ENCODE measurements around the gene CD81. TPM values are rescaled to one million over a fixed set of nuclear protein-coding genes. Genes with fewer than 3 reads are reported as not detected.

The CD81 gene
- total RNA-seq, 1 experiment from 2014 or later: 416 TPM

DNA sequence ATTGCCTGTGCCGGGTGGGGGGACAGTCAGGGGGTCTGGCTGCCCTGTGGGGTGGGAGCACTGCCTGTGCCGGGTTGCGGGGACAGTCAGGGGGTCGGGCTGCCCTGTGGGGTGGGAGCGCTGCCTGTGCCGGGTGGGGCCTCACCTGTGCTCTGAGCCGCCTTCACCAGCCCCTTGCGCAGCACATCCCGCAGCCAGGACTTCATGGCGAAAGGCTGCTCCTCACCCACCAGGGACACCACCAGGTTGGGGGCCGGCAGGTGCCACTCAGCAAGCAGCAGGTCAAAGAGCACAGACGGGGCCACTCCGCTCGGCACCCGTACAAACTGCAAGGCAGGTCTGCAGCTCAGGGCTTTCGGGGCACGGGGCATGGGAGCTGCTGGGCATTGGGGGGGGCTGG is 44.9 kb downstream of the CD81 start:
- in situ Hi-C loops (cut with HindIII; ENCODE audit: low pct_unique_long_range_greater_than_20kb, low sequenced_read_pairs): no loop called here
- no peak overlapping the region for H3K27ac ChIP-seq (ENCODE audit: low read length)
- peaks cover 7% of the 10 kb centered on the region; the same call in 1 of the 2 replicates for H3K4me1 ChIP-seq (ENCODE audit: control insufficient read depth, insufficient read depth, low read length)
- intact Hi-C loops (cut with micrococcal nuclease; ENCODE audit: unreplicated experiment): loop anchor here (2.0 kb wide), 1 partner anchor 223 kb away; no protein-coding TSS in a partner anchor
- no peaks in the 10 kb centered on the region for H3K27me3 ChIP-seq (ENCODE audit: control insufficient read depth, insufficient read depth, low read length)
- ATAC-seq: no peak
- TF ChIP-seq SIN3A (IDR thresholded peaks at IDR 0.05; ENCODE audit: borderline replicate concordance, insufficient read depth, low read depth, low read length) (no peak), TCF7L2 (IDR thresholded peaks at IDR 0.05; ENCODE audit: low read depth, low read length) (no peak), POLR2AphosphoS5 (IDR thresholded peaks at IDR 0.05; ENCODE audit: low read depth, low read length) (no peak)
- TF ChIP-seq, protein P1, sequence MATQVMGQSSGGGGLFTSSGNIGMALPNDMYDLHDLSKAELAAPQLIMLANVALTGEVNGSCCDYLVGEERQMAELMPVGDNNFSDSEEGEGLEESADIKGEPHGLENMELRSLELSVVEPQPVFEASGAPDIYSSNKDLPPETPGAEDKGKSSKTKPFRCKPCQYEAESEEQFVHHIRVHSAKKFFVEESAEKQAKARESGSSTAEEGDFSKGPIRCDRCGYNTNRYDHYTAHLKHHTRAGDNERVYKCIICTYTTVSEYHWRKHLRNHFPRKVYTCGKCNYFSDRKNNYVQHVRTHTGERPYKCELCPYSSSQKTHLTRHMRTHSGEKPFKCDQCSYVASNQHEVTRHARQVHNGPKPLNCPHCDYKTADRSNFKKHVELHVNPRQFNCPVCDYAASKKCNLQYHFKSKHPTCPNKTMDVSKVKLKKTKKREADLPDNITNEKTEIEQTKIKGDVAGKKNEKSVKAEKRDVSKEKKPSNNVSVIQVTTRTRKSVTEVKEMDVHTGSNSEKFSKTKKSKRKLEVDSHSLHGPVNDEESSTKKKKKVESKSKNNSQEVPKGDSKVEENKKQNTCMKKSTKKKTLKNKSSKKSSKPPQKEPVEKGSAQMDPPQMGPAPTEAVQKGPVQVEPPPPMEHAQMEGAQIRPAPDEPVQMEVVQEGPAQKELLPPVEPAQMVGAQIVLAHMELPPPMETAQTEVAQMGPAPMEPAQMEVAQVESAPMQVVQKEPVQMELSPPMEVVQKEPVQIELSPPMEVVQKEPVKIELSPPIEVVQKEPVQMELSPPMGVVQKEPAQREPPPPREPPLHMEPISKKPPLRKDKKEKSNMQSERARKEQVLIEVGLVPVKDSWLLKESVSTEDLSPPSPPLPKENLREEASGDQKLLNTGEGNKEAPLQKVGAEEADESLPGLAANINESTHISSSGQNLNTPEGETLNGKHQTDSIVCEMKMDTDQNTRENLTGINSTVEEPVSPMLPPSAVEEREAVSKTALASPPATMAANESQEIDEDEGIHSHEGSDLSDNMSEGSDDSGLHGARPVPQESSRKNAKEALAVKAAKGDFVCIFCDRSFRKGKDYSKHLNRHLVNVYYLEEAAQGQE (IDR thresholded peaks at IDR 0.05; ENCODE audit: insufficient read depth in 1 of 2, low read depth in 2 of 2, low read length in 1 of 2): no peak
- TF ChIP-seq, protein P2, sequence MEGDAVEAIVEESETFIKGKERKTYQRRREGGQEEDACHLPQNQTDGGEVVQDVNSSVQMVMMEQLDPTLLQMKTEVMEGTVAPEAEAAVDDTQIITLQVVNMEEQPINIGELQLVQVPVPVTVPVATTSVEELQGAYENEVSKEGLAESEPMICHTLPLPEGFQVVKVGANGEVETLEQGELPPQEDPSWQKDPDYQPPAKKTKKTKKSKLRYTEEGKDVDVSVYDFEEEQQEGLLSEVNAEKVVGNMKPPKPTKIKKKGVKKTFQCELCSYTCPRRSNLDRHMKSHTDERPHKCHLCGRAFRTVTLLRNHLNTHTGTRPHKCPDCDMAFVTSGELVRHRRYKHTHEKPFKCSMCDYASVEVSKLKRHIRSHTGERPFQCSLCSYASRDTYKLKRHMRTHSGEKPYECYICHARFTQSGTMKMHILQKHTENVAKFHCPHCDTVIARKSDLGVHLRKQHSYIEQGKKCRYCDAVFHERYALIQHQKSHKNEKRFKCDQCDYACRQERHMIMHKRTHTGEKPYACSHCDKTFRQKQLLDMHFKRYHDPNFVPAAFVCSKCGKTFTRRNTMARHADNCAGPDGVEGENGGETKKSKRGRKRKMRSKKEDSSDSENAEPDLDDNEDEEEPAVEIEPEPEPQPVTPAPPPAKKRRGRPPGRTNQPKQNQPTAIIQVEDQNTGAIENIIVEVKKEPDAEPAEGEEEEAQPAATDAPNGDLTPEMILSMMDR (IDR thresholded peaks at IDR 0.05): no peak; the same call in 1 of the 2 replicates
- no peak overlapping the region for H3K4me3 ChIP-seq (ENCODE audit: low read depth in 2 of 2, low read length in 2 of 2)
- CTCF ChIA-PET: interaction anchor here (0.6 to 6.3 kb wide), 3 partner anchors 91 to 116 kb away, joined by 7 to 102 read pairs (median 24); no protein-coding TSS in a partner anchor
- H3K9me3 ChIP-seq (ENCODE audit: control insufficient read depth, insufficient read depth, low read depth, low read length): no peaks in the 10 kb centered on the region
- H3K36me3 ChIP-seq (ENCODE audit: control insufficient read depth, insufficient read depth, low read length): no peaks in the 10 kb centered on the region
- DNase-seq (ENCODE audit: low read depth, low spot score): no peak
- no TSS peak for BruUV-seq (replicated peaks)
- POLR2A ChIA-PET: no interaction called here

DNA sequence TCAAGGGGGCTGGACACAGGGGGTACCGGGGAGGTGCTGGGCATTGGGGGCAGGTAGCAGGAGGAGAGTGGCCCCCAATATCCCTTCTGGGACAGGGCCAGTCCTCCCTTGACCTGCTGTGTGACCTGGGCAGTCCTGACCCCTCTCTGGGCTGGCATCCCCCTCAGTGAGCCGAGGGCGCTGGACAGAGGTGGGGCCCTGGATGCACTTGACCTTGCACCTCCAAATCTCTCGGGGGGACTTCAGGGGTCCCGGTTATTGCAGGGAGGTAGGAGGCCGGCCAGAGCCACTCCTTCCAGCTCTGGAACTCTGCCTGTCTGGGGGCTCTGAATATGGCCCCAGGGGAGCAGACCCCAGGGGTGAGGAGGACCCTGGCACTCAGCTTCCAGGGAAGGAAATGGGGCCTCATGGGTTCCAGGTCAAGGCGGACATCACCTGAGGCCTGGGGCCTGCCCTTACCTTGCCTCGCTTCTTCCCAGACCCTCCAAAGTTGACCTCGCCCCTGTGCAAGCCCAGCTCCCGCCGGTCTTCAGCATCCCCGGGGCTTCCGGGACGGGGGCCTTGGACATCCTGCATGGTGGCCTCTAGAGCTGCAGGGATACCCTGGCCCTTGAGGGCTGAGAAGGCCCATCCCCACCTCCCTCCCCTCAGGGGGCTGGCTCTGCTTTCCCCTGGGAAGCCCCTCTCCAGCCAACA is 45.5 kb downstream of the CD81 start:
- no peak overlapping the region for H3K4me3 ChIP-seq (ENCODE audit: low read depth in 2 of 2, low read length in 2 of 2)
- ChIA-PET CTCF (interaction anchor here (0.6 to 6.3 kb wide), 4 partner anchors 92 to 266 kb away, joined by 3 to 102 read pairs (median 16); no protein-coding TSS in a partner anchor), POLR2A (no interaction called here)
- DNase-seq (ENCODE audit: low read depth, low spot score) (no peak), ATAC-seq (no peak)
- TF ChIP-seq, protein P1 (IDR thresholded peaks at IDR 0.05; ENCODE audit: insufficient read depth in 1 of 2, low read depth in 2 of 2, low read length in 1 of 2): no peak
- TF ChIP-seq TCF7L2 (IDR thresholded peaks at IDR 0.05; ENCODE audit: low read depth, low read length): no peak
- no peak overlapping the region for H3K27ac ChIP-seq (ENCODE audit: low read length)
- in situ Hi-C loops (cut with HindIII; ENCODE audit: low pct_unique_long_range_greater_than_20kb, low sequenced_read_pairs): no loop called here
- no peaks in the 10 kb centered on the region for H3K36me3 ChIP-seq (ENCODE audit: control insufficient read depth, insufficient read depth, low read length)
- H3K9me3 ChIP-seq (ENCODE audit: control insufficient read depth, insufficient read depth, low read depth, low read length): no peaks in the 10 kb centered on the region
- no TSS peak for BruUV-seq (replicated peaks)
- H3K4me1 ChIP-seq (ENCODE audit: control insufficient read depth, insufficient read depth, low read length): peaks cover 7% of the 10 kb centered on the region; the same call in 1 of the 2 replicates
- no peaks in the 10 kb centered on the region for H3K27me3 ChIP-seq (ENCODE audit: control insufficient read depth, insufficient read depth, low read length)
- intact Hi-C loops (cut with micrococcal nuclease; ENCODE audit: unreplicated experiment): no loop called here
